Mesenchymal stem cell (in vitro differentiated cells and primary cell): Measurements from ENCODE around the gene DDTL.
"Not testable (repeated sequence)": the region's sequence is repeated elsewhere in the genome, so short reads cannot be mapped to it uniquely, and the experiment has no call there.

Source experiments
- DNase-seq: peaks from one replicate; pipeline ENCODE4 v3.0.0-alpha.2; 2013
- H2AFZ ChIP-seq: one replicate; pipeline ENCODE4 v1.6.1; 2013; ENCODE audit warnings: low read depth, mild to moderate bottlenecking, control low read depth, inconsistent platforms, low read length, moderate library complexity
- H2AK5ac ChIP-seq: 2 replicates; pipeline ENCODE4 v1.6.1; 2013; ENCODE audit warnings: low read length, moderate library complexity, mild to moderate bottlenecking, inconsistent platforms; ENCODE audit not compliant: severe bottlenecking
- H2BK120ac ChIP-seq: one replicate; pipeline ENCODE4 v1.6.1; 2013; ENCODE audit warnings: low read depth, mild to moderate bottlenecking, inconsistent platforms, low read length, moderate library complexity
- H2BK12ac ChIP-seq, 2 experiments: one replicate each; pipeline ENCODE4 v1.6.1; 2013; ENCODE audit warnings: inconsistent platforms in 2 of 2, low read length in 2 of 2, mild to moderate bottlenecking in 2 of 2, moderate library complexity in 2 of 2, control low read depth in 1 of 2
- H2BK15ac ChIP-seq: one replicate; pipeline ENCODE4 v1.6.1; 2013; ENCODE audit warnings: mild to moderate bottlenecking, low read depth, inconsistent platforms; ENCODE audit not compliant: poor library complexity, severe bottlenecking
- H2BK5ac ChIP-seq: 2 replicates; pipeline ENCODE4 v1.6.1; 2013; ENCODE audit warnings: low read depth, mild to moderate bottlenecking, low read length, control low read depth, inconsistent platforms; ENCODE audit not compliant: poor library complexity, severe bottlenecking
- H3K14ac ChIP-seq, 2 experiments: one replicate each; pipeline ENCODE4 v1.6.1; 2013; ENCODE audit warnings: inconsistent platforms in 2 of 2, low read length in 2 of 2, control low read depth in 1 of 2, mild to moderate bottlenecking in 1 of 2, moderate library complexity in 1 of 2
- H3K18ac ChIP-seq, 2 experiments: one replicate each; pipeline ENCODE4 v1.6.1; 2013; ENCODE audit warnings: inconsistent platforms in 2 of 2, low read length in 2 of 2, control low read depth in 1 of 2, low read depth in 1 of 2, mild to moderate bottlenecking in 1 of 2
- H3K23ac ChIP-seq, 2 experiments: one replicate each; pipeline ENCODE4 v1.6.1; 2013; ENCODE audit warnings: inconsistent platforms in 2 of 2, low read length in 2 of 2, mild to moderate bottlenecking in 2 of 2, moderate library complexity in 2 of 2, control low read depth in 1 of 2
- H3K27ac ChIP-seq: 2 replicates; pipeline ENCODE4 v1.5.1; 2013; ENCODE audit warnings: mild to moderate bottlenecking, moderate library complexity, low read length, control low read depth, inconsistent platforms; ENCODE audit not compliant: poor library complexity, severe bottlenecking
- H3K27me3 ChIP-seq, 2 experiments: 2 replicates each; pipeline versions ENCODE4 v1.6.1 to v1.7.0; 2013; ENCODE audit warnings: low read length in 2 of 2, mild to moderate bottlenecking in 2 of 2, moderate library complexity in 2 of 2, control low read depth in 1 of 2, inconsistent platforms in 1 of 2; ENCODE audit not compliant: control insufficient read depth in 1 of 2, insufficient read depth in 1 of 2
- H3K36me3 ChIP-seq, 2 experiments: 2 replicates each; pipeline versions ENCODE4 v1.6.1 to v1.7.0; 2013; ENCODE audit warnings: low read length in 2 of 2, control low read depth in 1 of 2, inconsistent platforms in 1 of 2, low read depth in 1 of 2, mild to moderate bottlenecking in 1 of 2; ENCODE audit not compliant: insufficient read depth in 2 of 2, control insufficient read depth in 1 of 2
- H3K4ac ChIP-seq, 2 experiments: one replicate each; pipeline ENCODE4 v1.6.1; 2013; ENCODE audit warnings: inconsistent platforms in 2 of 2, low read length in 2 of 2, mild to moderate bottlenecking in 2 of 2, moderate library complexity in 2 of 2, control low read depth in 1 of 2, low read depth in 1 of 2
- H3K4me1 ChIP-seq: 2 replicates; pipeline ENCODE4 v1.6.1; 2013; ENCODE audit warnings: low read depth, low read length, control low read depth; ENCODE audit not compliant: control insufficient read depth, insufficient read depth
- H3K4me2 ChIP-seq: 2 replicates; pipeline ENCODE4 v1.6.1; 2013; ENCODE audit warnings: low read length, mild to moderate bottlenecking, inconsistent platforms; ENCODE audit not compliant: poor library complexity, severe bottlenecking
- H3K4me3 ChIP-seq, 2 experiments: 2 replicates each; pipeline versions ENCODE4 v1.5.1 to v1.7.0; 2013; ENCODE audit warnings: low read length in 2 of 2, mild to moderate bottlenecking in 2 of 2, control low read depth in 1 of 2, low read depth in 1 of 2; ENCODE audit not compliant: insufficient read depth in 1 of 2
- H3K79me1 ChIP-seq: replicated peaks from 2 replicates; pipeline ENCODE4 v1.6.1; 2013; ENCODE audit warnings: mild to moderate bottlenecking, control low read depth, low read length, inconsistent platforms; ENCODE audit not compliant: poor library complexity, severe bottlenecking
- H3K9ac ChIP-seq: 2 replicates; pipeline ENCODE4 v1.7.0; 2013; ENCODE audit warnings: mild to moderate bottlenecking, low read length, moderate library complexity
- H3K9me3 ChIP-seq: 2 replicates; pipeline ENCODE4 v1.7.0; 2013; ENCODE audit warnings: mild to moderate bottlenecking, low read length; ENCODE audit not compliant: control insufficient read depth
- H4K8ac ChIP-seq: one replicate; pipeline ENCODE4 v1.6.1; 2013; ENCODE audit warnings: inconsistent platforms, mild to moderate bottlenecking, low read length, moderate library complexity
- H4K91ac ChIP-seq: one replicate; pipeline ENCODE4 v1.6.1; 2013; ENCODE audit warnings: mild to moderate bottlenecking, low read length, inconsistent platforms
- WGBS: methylation state at CpG from one replicate; pipeline ENCODE4 v1.1.7; 2013; ENCODE audit warnings: mixed read lengths; 5-methylcytosine and 5-hydroxymethylcytosine counted together

The DDTL gene

DNA sequence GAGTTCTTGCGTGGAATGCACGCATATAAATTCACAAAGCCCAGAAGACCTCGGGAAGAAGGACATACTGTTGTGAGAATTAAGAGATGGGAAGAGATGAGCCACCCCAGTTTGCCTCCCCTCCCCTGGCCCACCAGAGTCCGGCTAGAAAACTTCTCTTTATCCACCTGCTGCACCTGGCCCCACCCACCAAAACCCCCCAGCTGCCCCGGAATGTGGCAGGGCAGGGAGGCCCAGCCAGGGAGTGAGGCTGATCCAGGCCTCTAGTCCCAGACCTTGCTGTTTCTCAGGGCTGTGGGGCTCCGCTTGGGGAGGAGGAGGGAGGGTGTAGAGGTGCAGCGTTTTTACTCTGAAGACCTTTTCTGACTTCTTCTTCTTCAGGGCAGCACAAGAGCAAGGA lies 13.9 kb downstream of the DDTL start:
- not testable (repeated sequence) for H2BK15ac ChIP-seq, DNase-seq, H3K14ac ChIP-seq, H3K9me3 ChIP-seq, H2AFZ ChIP-seq, H2AK5ac ChIP-seq, H3K27me3 ChIP-seq, H2BK5ac ChIP-seq, H4K8ac ChIP-seq, H3K18ac ChIP-seq, H3K4me1 ChIP-seq, H3K27ac ChIP-seq, H3K4me3 ChIP-seq, H3K9ac ChIP-seq, H3K36me3 ChIP-seq, H3K4me2 ChIP-seq, H4K91ac ChIP-seq, H2BK120ac ChIP-seq, H2BK12ac ChIP-seq, H3K4ac ChIP-seq, H3K23ac ChIP-seq, H3K79me1 ChIP-seq
- WGBS, result no CpG with 5 or more reads among the region's 7 CpGs

- H3K27ac ChIP-seq, result no peak overlapping the region
- H3K4me3 ChIP-seq, result no peak overlapping the region
- H2BK5ac ChIP-seq, result no peak overlapping the region
- H2BK12ac ChIP-seq, result no peak overlapping the region
- 43% methylated on average over 5 of the region's 6 CpGs for WGBS
- no peak overlapping the region for H3K18ac ChIP-seq
- H3K9ac ChIP-seq, result no peak overlapping the region
- no peaks in the 10 kb centered on the region for H3K9me3 ChIP-seq
- no peaks in the 10 kb centered on the region for H3K36me3 ChIP-seq
- H4K8ac ChIP-seq, result no peak overlapping the region
- peak; percentile 46 for DNase-seq
- no peaks in the 10 kb centered on the region for H3K4me1 ChIP-seq
- H3K27me3 ChIP-seq, result no peaks in the 10 kb centered on the region
- H3K4ac ChIP-seq, result no peak overlapping the region
- H3K4me2 ChIP-seq, result no peak overlapping the region
- H2AFZ ChIP-seq, result no peak overlapping the region
- H3K14ac ChIP-seq, result no peak overlapping the region
- no peak overlapping the region for H2BK120ac ChIP-seq
- H3K23ac ChIP-seq, result no peak overlapping the region
- no peak overlapping the region for H4K91ac ChIP-seq
- no peak overlapping the region for H2AK5ac ChIP-seq
- H2BK15ac ChIP-seq, result no peak overlapping the region
- no peaks in the 10 kb centered on the region for H3K79me1 ChIP-seq
Measured at GRCh38 chr22:23984430-23984829, 17.7 kb downstream of the DDTL start.

DNA sequence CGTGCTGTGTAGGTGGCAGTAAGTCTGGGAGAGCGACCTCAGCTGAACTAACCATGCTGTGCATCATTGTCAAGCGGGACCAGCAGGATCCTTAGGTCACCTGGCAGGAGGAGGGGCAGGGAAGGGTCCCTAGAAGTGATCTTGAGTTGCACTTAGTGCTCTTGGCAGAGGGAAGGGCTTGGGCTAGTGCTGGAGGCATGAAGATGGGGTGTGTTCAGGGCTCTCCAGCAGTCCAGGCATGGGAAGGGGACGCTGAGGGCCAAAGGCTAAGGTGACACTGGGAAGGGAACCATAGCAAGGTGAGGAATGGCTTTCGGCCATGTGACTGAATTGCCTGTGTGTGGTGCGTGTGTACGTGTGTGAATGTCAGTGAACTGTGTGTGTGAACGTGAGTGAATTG lies 19.4 kb downstream of the DDTL start:
- not testable (repeated sequence) for H3K27ac ChIP-seq, H3K27me3 ChIP-seq, H4K8ac ChIP-seq, H2BK5ac ChIP-seq, H3K14ac ChIP-seq, H3K9me3 ChIP-seq, H3K36me3 ChIP-seq, H2AK5ac ChIP-seq, H3K4ac ChIP-seq, H3K9ac ChIP-seq, H2BK120ac ChIP-seq, H3K4me1 ChIP-seq, H2AFZ ChIP-seq, H3K18ac ChIP-seq, H3K4me3 ChIP-seq, DNase-seq, H2BK12ac ChIP-seq, H3K4me2 ChIP-seq, H3K79me1 ChIP-seq, H4K91ac ChIP-seq, H2BK15ac ChIP-seq, H3K23ac ChIP-seq
- WGBS, result 89% methylated on average over 8 of the region's 8 CpGs

DNA sequence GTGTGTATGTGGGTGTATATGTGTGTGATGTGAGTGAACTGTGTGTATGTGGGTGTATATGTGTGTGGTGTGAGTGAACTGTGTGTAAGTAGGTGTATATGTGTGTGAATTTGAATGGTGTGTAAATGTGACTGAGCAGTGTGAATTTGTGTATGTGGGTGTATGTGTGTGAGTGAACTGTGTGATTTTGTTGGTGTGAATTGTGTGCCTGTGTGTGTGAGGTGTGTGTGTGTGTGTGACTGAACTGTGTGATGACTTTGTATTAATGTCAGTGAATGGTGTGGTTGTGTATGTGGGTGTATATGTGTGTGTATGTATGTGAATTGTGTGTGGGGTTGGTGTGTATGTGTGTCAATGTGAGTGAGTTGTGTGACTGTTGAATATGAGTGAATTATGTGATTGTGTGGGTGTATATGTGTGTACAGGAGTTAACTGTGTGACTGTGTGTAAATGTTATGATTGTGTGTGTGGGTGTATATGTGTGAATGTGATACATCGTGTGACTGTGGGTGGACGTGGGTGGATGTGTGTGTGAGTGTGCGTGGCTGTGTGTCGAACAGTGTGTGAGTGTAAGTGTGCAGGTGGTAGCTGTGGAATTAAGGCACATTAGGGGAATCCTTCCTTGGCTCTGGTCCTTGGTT lies 20.0 kb downstream of the DDTL start:
- WGBS, result 95% methylated on average over 4 of the region's 4 CpGs

More for the DNA sequence above, 20.0 kb downstream of the DDTL start:
- H2AFZ ChIP-seq, H3K14ac ChIP-seq, H4K8ac ChIP-seq, H4K91ac ChIP-seq, H2BK15ac ChIP-seq, H3K9me3 ChIP-seq, H3K79me1 ChIP-seq, H3K4me1 ChIP-seq, H2AK5ac ChIP-seq, H3K23ac ChIP-seq, H3K36me3 ChIP-seq, DNase-seq, H3K9ac ChIP-seq, H3K4ac ChIP-seq, H3K4me2 ChIP-seq, H3K27me3 ChIP-seq, H2BK5ac ChIP-seq, H2BK120ac ChIP-seq, H3K4me3 ChIP-seq, H3K27ac ChIP-seq, H2BK12ac ChIP-seq, H3K18ac ChIP-seq: not testable (repeated sequence)
